HepG2 (cell line): ENCODE results near the gene ANO10.

Experiments used
- DRAP1 ChIP-seq: IDR thresholded peaks from 2 replicates; pipeline ENCODE4 v1.6.1; 2016; ENCODE audit warnings: missing genetic modification reagents, missing compliant biosample characterization
- FOXP4 ChIP-seq: sonication (generic); formaldehyde crosslinking; IDR thresholded peaks from 2 replicates; pipeline ENCODE4 v1.4.0; 2020; ENCODE audit warnings: missing genetic modification reagents
- MEIS1 ChIP-seq: sonication (generic); formaldehyde crosslinking; IDR thresholded peaks from 2 replicates; pipeline ENCODE4 v1.9.0; 2021; ENCODE audit warnings: mild to moderate bottlenecking, missing genetic modification reagents, moderate library complexity, borderline replicate concordance
- RBFOX2 ChIP-seq: fragments of 200-400 bp; formaldehyde crosslinking; IDR thresholded peaks from 2 replicates; pipeline ENCODE4 v1.6.1; 2017; ENCODE audit warnings: low read depth, mild to moderate bottlenecking, low read length
- SMAD1 ChIP-seq: sonication (generic); formaldehyde crosslinking; IDR thresholded peaks from 2 replicates; pipeline ENCODE4 v1.4.0; 2020; ENCODE audit warnings: missing genetic modification reagents, low read depth, mild to moderate bottlenecking, borderline replicate concordance
- SP2 ChIP-seq: sonication (generic); formaldehyde crosslinking; IDR thresholded peaks from 2 replicates; pipeline ENCODE4 v1.5.1; 2020; ENCODE audit warnings: mild to moderate bottlenecking, missing genetic modification reagents
- TAF1 ChIP-seq: sonication (generic); formaldehyde crosslinking; IDR thresholded peaks from 2 replicates; pipeline ENCODE4 v1.4.0; 2020; ENCODE audit warnings: missing genetic modification reagents
- ZNF619 ChIP-seq: sonication (generic); formaldehyde crosslinking; IDR thresholded peaks from 2 replicates; pipeline ENCODE4 v1.4.0; 2020; ENCODE audit warnings: mild to moderate bottlenecking, missing genetic modification reagents
- TF ChIP-seq, protein P1 (sequence below), 2 experiments: IDR thresholded peaks; 2 replicates each; pipeline ENCODE4 v1.6.1; 2011 to 2012; ENCODE audit warnings: low read length in 2 of 2, borderline replicate concordance in 1 of 2, low read depth in 1 of 2, mild to moderate bottlenecking in 1 of 2, moderate library complexity in 1 of 2
- TF ChIP-seq, protein P2 (sequence below): sonication (generic); formaldehyde crosslinking; IDR thresholded peaks from 2 replicates; pipeline ENCODE4 v1.8.0; 2022; ENCODE audit warnings: missing genetic modification reagents, mild to moderate bottlenecking, borderline replicate concordance

GRCh38 chr3:43489930-43490329 lies 131.9 kb downstream of the ANO10 start:
- TF ChIP-seq TAF1 (CRISPR knock-in tag) (no peak), SMAD1 (no peak), RBFOX2 (no peak), DRAP1 (CRISPR knock-in tag) (no peak), SP2 (no peak), FOXP4 (no peak), ZNF619 (CRISPR knock-in tag) (no peak), MEIS1 (CRISPR knock-in tag) (no peak)
- TF ChIP-seq, protein P1, sequence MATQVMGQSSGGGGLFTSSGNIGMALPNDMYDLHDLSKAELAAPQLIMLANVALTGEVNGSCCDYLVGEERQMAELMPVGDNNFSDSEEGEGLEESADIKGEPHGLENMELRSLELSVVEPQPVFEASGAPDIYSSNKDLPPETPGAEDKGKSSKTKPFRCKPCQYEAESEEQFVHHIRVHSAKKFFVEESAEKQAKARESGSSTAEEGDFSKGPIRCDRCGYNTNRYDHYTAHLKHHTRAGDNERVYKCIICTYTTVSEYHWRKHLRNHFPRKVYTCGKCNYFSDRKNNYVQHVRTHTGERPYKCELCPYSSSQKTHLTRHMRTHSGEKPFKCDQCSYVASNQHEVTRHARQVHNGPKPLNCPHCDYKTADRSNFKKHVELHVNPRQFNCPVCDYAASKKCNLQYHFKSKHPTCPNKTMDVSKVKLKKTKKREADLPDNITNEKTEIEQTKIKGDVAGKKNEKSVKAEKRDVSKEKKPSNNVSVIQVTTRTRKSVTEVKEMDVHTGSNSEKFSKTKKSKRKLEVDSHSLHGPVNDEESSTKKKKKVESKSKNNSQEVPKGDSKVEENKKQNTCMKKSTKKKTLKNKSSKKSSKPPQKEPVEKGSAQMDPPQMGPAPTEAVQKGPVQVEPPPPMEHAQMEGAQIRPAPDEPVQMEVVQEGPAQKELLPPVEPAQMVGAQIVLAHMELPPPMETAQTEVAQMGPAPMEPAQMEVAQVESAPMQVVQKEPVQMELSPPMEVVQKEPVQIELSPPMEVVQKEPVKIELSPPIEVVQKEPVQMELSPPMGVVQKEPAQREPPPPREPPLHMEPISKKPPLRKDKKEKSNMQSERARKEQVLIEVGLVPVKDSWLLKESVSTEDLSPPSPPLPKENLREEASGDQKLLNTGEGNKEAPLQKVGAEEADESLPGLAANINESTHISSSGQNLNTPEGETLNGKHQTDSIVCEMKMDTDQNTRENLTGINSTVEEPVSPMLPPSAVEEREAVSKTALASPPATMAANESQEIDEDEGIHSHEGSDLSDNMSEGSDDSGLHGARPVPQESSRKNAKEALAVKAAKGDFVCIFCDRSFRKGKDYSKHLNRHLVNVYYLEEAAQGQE (IDR thresholded peaks at IDR 0.05; ENCODE audit: borderline replicate concordance in 1 of 2, low read depth in 1 of 2, low read length in 2 of 2): no peak
- TF ChIP-seq, protein P2, sequence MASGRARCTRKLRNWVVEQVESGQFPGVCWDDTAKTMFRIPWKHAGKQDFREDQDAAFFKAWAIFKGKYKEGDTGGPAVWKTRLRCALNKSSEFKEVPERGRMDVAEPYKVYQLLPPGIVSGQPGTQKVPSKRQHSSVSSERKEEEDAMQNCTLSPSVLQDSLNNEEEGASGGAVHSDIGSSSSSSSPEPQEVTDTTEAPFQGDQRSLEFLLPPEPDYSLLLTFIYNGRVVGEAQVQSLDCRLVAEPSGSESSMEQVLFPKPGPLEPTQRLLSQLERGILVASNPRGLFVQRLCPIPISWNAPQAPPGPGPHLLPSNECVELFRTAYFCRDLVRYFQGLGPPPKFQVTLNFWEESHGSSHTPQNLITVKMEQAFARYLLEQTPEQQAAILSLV (CRISPR knock-in tag): no peak
